H9 (cell line): ENCODE results near the gene IL18BP. TPM values are rescaled to one million over a fixed set of nuclear protein-coding genes. Genes with fewer than 3 reads are reported as not detected.
A peak's percentile ranks its signal among the peaks of the same experiment; 100 is the strongest.

Experiments
- DNase-seq: peaks from one replicate; pipeline ENCODE4 v3.0.0-alpha.2; 2017
- H2AFZ ChIP-seq: one replicate; pipeline ENCODE4 v1.6.1; 2013; ENCODE audit warnings: mild to moderate bottlenecking, low read length, control low read depth, moderate library complexity
- H2AK5ac ChIP-seq: 2 replicates; pipeline ENCODE4 v1.6.1; 2013; ENCODE audit warnings: low read length, control low read depth, mixed read lengths; ENCODE audit not compliant: insufficient read length
- H2BK120ac ChIP-seq: one replicate; pipeline ENCODE4 v1.6.1; 2013; ENCODE audit warnings: low read depth, mild to moderate bottlenecking, low read length, control low read depth, inconsistent platforms; ENCODE audit not compliant: poor library complexity, severe bottlenecking
- H2BK12ac ChIP-seq: 2 replicates; pipeline ENCODE4 v1.6.1; 2013; ENCODE audit warnings: low read length, control low read depth, mixed read lengths, low read depth; ENCODE audit not compliant: insufficient read length
- H2BK15ac ChIP-seq: 2 replicates; pipeline ENCODE4 v1.6.1; 2013; ENCODE audit warnings: low read depth, low read length, control low read depth
- H2BK20ac ChIP-seq: one replicate; pipeline ENCODE4 v1.6.1; 2013; ENCODE audit warnings: low read depth, mild to moderate bottlenecking, low read length, control low read depth, inconsistent platforms; ENCODE audit not compliant: poor library complexity, severe bottlenecking
- H2BK5ac ChIP-seq: 2 replicates; pipeline ENCODE4 v1.6.1; 2013; ENCODE audit warnings: low read length, control low read depth, mixed read lengths; ENCODE audit not compliant: insufficient read length
- H3K14ac ChIP-seq: 2 replicates; pipeline ENCODE4 v1.6.1; 2013; ENCODE audit warnings: low read length, control low read depth; ENCODE audit not compliant: insufficient read depth
- H3K18ac ChIP-seq: 2 replicates; pipeline ENCODE4 v1.6.1; 2013; ENCODE audit warnings: low read depth, mild to moderate bottlenecking, mixed read lengths, low read length, control low read depth; ENCODE audit not compliant: insufficient read length
- H3K23ac ChIP-seq: 2 replicates; pipeline ENCODE4 v1.6.1; 2013; ENCODE audit warnings: low read length, control low read depth, mixed read lengths, low read depth; ENCODE audit not compliant: insufficient read length
- H3K23me2 ChIP-seq: 2 replicates; pipeline ENCODE4 v1.6.1; 2013; ENCODE audit warnings: low read depth, mild to moderate bottlenecking, mixed read lengths, low read length, control low read depth; ENCODE audit not compliant: insufficient read length, poor library complexity, severe bottlenecking
- H3K27ac ChIP-seq: 2 replicates; pipeline ENCODE4 v1.5.1; 2013; ENCODE audit warnings: low read length, control low read depth, mixed read lengths, low read depth; ENCODE audit not compliant: insufficient read length
- H3K27me3 ChIP-seq: 2 replicates; pipeline ENCODE4 v1.6.1; 2013; ENCODE audit warnings: low read length, control low read depth, inconsistent platforms; ENCODE audit not compliant: insufficient read depth
- H3K4ac ChIP-seq: 2 replicates; pipeline ENCODE4 v1.6.1; 2013; ENCODE audit warnings: low read depth, mild to moderate bottlenecking, control low read depth, inconsistent platforms, low read length, moderate library complexity
- H3K4me1 ChIP-seq: 2 replicates; pipeline ENCODE4 v1.6.1; 2013; ENCODE audit warnings: low read length, control low read depth, inconsistent platforms; ENCODE audit not compliant: insufficient read depth
- H3K4me2 ChIP-seq: 2 replicates; pipeline ENCODE4 v1.6.1; 2013; ENCODE audit warnings: low read length, control low read depth, mixed read lengths; ENCODE audit not compliant: insufficient read length, insufficient read depth
- H3K56ac ChIP-seq: 2 replicates; pipeline ENCODE4 v1.6.1; 2013; ENCODE audit warnings: low read depth, mild to moderate bottlenecking, mixed read lengths, low read length, control low read depth; ENCODE audit not compliant: insufficient read length
- H3K79me1 ChIP-seq: 2 replicates; pipeline ENCODE4 v1.6.1; 2013; ENCODE audit warnings: low read depth, mild to moderate bottlenecking, moderate library complexity, low read length, control low read depth, inconsistent platforms; ENCODE audit not compliant: insufficient read depth, poor library complexity, severe bottlenecking
- H3K79me2 ChIP-seq: 2 replicates; pipeline ENCODE4 v1.6.1; 2013; ENCODE audit warnings: low read length, control low read depth, inconsistent platforms; ENCODE audit not compliant: insufficient read depth
- H3K9ac ChIP-seq: 2 replicates; pipeline ENCODE4 v1.6.1; 2013; ENCODE audit warnings: low read length, control low read depth, mixed read lengths; ENCODE audit not compliant: insufficient read length; ENCODE audit errors: extremely low read depth
- H3K9me3 ChIP-seq: one replicate; pipeline ENCODE4 v1.6.1; 2013; ENCODE audit warnings: low read depth, low read length, inconsistent platforms; ENCODE audit not compliant: control insufficient read depth
- H3T11ph ChIP-seq: one replicate; pipeline ENCODE4 v1.6.1; 2013; ENCODE audit warnings: mild to moderate bottlenecking, low read length, control low read depth, inconsistent platforms
- H4K20me1 ChIP-seq: one replicate; pipeline ENCODE4 v1.6.1; 2013; ENCODE audit not compliant: control insufficient read depth, insufficient read length, insufficient read depth
- H4K5ac ChIP-seq: 2 replicates; pipeline ENCODE4 v1.6.1; 2013; ENCODE audit warnings: low read depth, mild to moderate bottlenecking, mixed read lengths, low read length, control low read depth; ENCODE audit not compliant: insufficient read length
- H4K8ac ChIP-seq: replicated peaks from 2 replicates; pipeline ENCODE4 v1.6.1; 2013; ENCODE audit warnings: low read length, control low read depth, mixed read lengths, low read depth; ENCODE audit not compliant: insufficient read length
- H4K91ac ChIP-seq: 2 replicates; pipeline ENCODE4 v1.6.1; 2013; ENCODE audit warnings: low read depth, mild to moderate bottlenecking, moderate library complexity, mixed read lengths, low read length, control low read depth; ENCODE audit not compliant: insufficient read length
- H3K27ac Mint-ChIP-seq, 3 experiments: 2 replicates in 2 of 3; 3 replicates in 1 of 3; pipeline ENCODE4 v1.8.0; 2020 to 2021; ENCODE audit warnings: mixed read lengths in 3 of 3, mild to moderate bottlenecking in 1 of 3, moderate library complexity in 1 of 3
- H3K27me3 Mint-ChIP-seq: 2 replicates; pipeline ENCODE4 v1.8.0; 2021; ENCODE audit warnings: low read depth, mild to moderate bottlenecking, moderate library complexity, mixed read lengths
- H3K36me3 Mint-ChIP-seq, 3 experiments: 2 replicates in 2 of 3; 3 replicates in 1 of 3; pipeline ENCODE4 v1.8.0; 2020 to 2021; ENCODE audit warnings: low read depth in 3 of 3, mixed read lengths in 3 of 3; ENCODE audit not compliant: insufficient read depth in 1 of 3
- H3K4me1 Mint-ChIP-seq, 2 experiments: 2 replicates each; pipeline ENCODE4 v1.8.0; 2020; ENCODE audit warnings: mixed read lengths in 2 of 2
- H3K4me3 Mint-ChIP-seq, 2 experiments: 2 replicates in 1 of 2; 3 replicates in 1 of 2; pipeline ENCODE4 v1.8.0; 2020 to 2021; ENCODE audit warnings: mild to moderate bottlenecking in 2 of 2, mixed read lengths in 2 of 2, moderate library complexity in 1 of 2
- H3K9me3 Mint-ChIP-seq, 2 experiments: 2 replicates in 1 of 2; 3 replicates in 1 of 2; pipeline ENCODE4 v1.8.0; 2020; ENCODE audit warnings: mild to moderate bottlenecking in 2 of 2, mixed read lengths in 2 of 2, moderate library complexity in 1 of 2
- WGBS: extraction: QIAGEN DNeasy Blood & Tissue Kit; methylation state at CpG from one replicate; pipeline ENCODE4 v1.1.7; 2013; ENCODE audit warnings: missing lambda C conversion rate, low lambda C conversion rate, mixed read lengths; ENCODE audit not compliant: insufficient read length; ENCODE audit errors: extremely low coverage; 5-methylcytosine and 5-hydroxymethylcytosine counted together
- total RNA-seq: library from RNA; stranded (reverse); gene quantifications from 2 replicates; pipeline ENCODE4 v1.2.1, GENCODE V29; 2021
- TF ChIP-seq, protein P1 (sequence below): fragments of 200-600 bp; sonication (generic); conservative IDR thresholded peaks from 3 replicates; pipeline ENCODE4 v1.8.0; 2021; ENCODE audit warnings: antibody characterized with exemption, mild to moderate bottlenecking

Gene IL18BP
- total RNA-seq, 1 experiment from 2014 or later, result 10.2 TPM

DNA sequence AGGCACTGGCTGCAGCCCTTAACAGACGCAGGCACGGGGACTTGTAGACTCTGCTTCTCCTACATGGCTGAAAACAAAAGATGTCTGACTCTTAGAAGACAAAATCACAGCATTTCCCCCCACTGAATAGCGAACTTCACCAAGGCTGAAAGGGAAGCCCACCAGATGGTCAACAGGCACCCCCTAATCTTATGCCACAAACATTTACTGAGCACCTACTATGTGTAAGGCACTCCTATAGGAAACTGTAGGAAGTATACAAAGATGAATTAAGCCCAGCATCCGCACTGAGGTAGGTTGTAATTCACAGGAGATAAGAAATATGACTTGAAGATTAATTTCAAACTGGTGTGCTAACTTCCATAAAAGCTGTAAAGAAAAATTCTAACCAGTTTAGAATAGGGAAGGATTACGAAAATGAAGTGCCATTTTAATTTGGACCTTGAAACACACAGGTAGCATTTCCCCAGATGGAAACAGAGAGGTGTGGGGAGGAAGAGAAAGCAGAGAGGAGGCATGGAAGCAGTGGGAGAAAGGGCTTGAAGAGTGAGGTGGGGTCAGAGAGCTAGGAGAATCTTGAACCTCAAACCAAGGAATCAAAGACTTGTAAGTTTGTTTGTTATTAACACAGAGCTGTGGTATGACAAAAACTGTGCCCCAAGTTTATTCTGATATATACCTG, 43.5 kb downstream of the IL18BP start:
- H4K20me1 ChIP-seq, result no peaks in the 10 kb centered on the region
- no peak overlapping the region for H3K9ac ChIP-seq
- peaks cover 12% of the 10 kb centered on the region; the same call in 1 of the 2 replicates for H3K79me2 ChIP-seq
- H3K23ac ChIP-seq, result no peak overlapping the region
- peak overlapping the region; percentile 54 for H3K27ac ChIP-seq
- H2BK12ac ChIP-seq, result no peak overlapping the region
- DNase-seq, result no peak
- peak overlapping the region; percentile 59 for H3K18ac ChIP-seq
- H3K14ac ChIP-seq, result peak overlapping the region; percentile 41; the same call in 1 of the 2 replicates
- H2BK15ac ChIP-seq, result no peak overlapping the region
- H3K9me3 ChIP-seq, result no peaks in the 10 kb centered on the region
- TF ChIP-seq, protein P1, sequence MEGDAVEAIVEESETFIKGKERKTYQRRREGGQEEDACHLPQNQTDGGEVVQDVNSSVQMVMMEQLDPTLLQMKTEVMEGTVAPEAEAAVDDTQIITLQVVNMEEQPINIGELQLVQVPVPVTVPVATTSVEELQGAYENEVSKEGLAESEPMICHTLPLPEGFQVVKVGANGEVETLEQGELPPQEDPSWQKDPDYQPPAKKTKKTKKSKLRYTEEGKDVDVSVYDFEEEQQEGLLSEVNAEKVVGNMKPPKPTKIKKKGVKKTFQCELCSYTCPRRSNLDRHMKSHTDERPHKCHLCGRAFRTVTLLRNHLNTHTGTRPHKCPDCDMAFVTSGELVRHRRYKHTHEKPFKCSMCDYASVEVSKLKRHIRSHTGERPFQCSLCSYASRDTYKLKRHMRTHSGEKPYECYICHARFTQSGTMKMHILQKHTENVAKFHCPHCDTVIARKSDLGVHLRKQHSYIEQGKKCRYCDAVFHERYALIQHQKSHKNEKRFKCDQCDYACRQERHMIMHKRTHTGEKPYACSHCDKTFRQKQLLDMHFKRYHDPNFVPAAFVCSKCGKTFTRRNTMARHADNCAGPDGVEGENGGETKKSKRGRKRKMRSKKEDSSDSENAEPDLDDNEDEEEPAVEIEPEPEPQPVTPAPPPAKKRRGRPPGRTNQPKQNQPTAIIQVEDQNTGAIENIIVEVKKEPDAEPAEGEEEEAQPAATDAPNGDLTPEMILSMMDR, result no peak
- H3K4me1 Mint-ChIP-seq, result peaks cover 9 to 21% of the 10 kb centered on the region in 2 experiments
- H3K36me3 Mint-ChIP-seq, result peaks cover 2 to 11% (median 10%) of the 10 kb centered on the region in 3 experiments; a peak in 5 of 7 replicates
- H2BK20ac ChIP-seq, result no peak overlapping the region
- no peak overlapping the region for H3K4ac ChIP-seq
- H3K4me3 Mint-ChIP-seq, result no peak overlapping the region
- H3T11ph ChIP-seq, result peak overlapping the region; percentile 40
- no peak overlapping the region for H4K91ac ChIP-seq
- H3K23me2 ChIP-seq, result peaks cover 8% of the 10 kb centered on the region
- peaks cover 10% of the 10 kb centered on the region for H3K79me1 ChIP-seq
- no peak overlapping the region for H2BK120ac ChIP-seq
- H3K56ac ChIP-seq, result no peak overlapping the region
- H2BK5ac ChIP-seq, result no peak overlapping the region
- no peak overlapping the region; a peak in 2 of 7 replicates for H3K27ac Mint-ChIP-seq
- H3K4me1 ChIP-seq, result peaks cover 9% of the 10 kb centered on the region; the same call in 1 of the 2 replicates
- no peak overlapping the region for H2AK5ac ChIP-seq
- H3K4me2 ChIP-seq, result peak overlapping the region; percentile 45
- H4K5ac ChIP-seq, result no peak overlapping the region
- no peak overlapping the region for H4K8ac ChIP-seq
- no peaks in the 10 kb centered on the region for H3K27me3 ChIP-seq
- WGBS, result no CpG with 5 or more reads among the region's 5 CpGs
- no peaks in the 10 kb centered on the region for H3K27me3 Mint-ChIP-seq
- no peaks in the 10 kb centered on the region for H3K9me3 Mint-ChIP-seq
- H2AFZ ChIP-seq, result no peak overlapping the region
